ENCODE results near the gene HDAC11. TPM values are rescaled to one million over a fixed set of nuclear protein-coding genes. Genes with fewer than 3 reads are reported as not detected.

HDAC11 gene
- total and polyA plus RNA-seq, 2 of the 4 experiments (the other 2 are of a cell fraction): 9.1 to 11.4 TPM

DNA sequence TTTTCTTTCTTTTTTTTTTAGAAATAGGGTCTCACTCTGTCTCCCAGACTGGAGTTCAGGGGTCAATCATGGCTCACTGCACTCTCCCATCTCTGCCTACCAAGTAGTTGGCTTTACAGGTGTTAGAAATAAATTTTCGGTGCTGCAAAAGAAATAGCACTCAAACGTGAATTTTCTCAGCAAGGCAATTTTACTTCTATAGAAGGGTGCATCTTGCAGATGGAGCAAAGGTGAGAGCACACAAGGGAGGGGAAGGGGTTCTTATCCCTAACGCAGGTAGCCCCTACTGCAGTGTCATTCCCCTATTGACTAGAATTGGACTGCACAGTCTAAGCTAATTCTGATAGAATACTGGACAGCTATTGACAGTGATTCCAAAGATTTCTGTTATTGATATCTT, 62.0 kb downstream of the HDAC11 start:
- POLR2A ChIA-PET (ENCODE audit: unreplicated experiment): no interaction called here

More for the DNA sequence above, 62.0 kb downstream of the HDAC11 start:
- Histone ChIP-seq H2BK5ac (ENCODE audit: low read depth, low read length, poor library complexity, severe bottlenecking) (no peak overlapping the region), H3K9me3 (ENCODE audit: control insufficient read depth, insufficient read depth, low read length) (0 out of 2 replicates have a peak, but pooled peaks cover 3% of the 10 kb centered on the region), H4K91ac (ENCODE audit: insufficient read depth, low read depth, low read length) (no peak overlapping the region), H3K27me3 (ENCODE audit: control insufficient read depth, insufficient read depth, low read length) (no peaks in the 10 kb centered on the region), H3K4me1 (ENCODE audit: control insufficient read depth, insufficient read depth, low read length) (peaks cover 35% of the 10 kb centered on the region), H4K20me1 (ENCODE audit: insufficient read depth, low read length) (no peaks in the 10 kb centered on the region), H3K4me2 (ENCODE audit: low read depth, low read length) (no peak overlapping the region), H3K56ac (ENCODE audit: extremely low read depth, insufficient read depth, low read length) (no peak overlapping the region), H3K27ac (ENCODE audit: insufficient read depth, low read length) (no peak overlapping the region), H3K4ac (ENCODE audit: low read depth, low read length) (no peak overlapping the region), H2BK20ac (ENCODE audit: low read depth, low read length) (no peak overlapping the region), H3K23ac (ENCODE audit: low read depth, low read length) (no peak overlapping the region), H4K5ac (ENCODE audit: low read depth, low read length) (no peak overlapping the region), H3K9me1 (ENCODE audit: insufficient read depth, low read length) (peaks cover 30% of the 10 kb centered on the region), H3K18ac (ENCODE audit: low read depth, low read length) (no peak overlapping the region), H3K36me3 (ENCODE audit: control insufficient read depth, insufficient read depth, low read length) (no peaks in the 10 kb centered on the region), H3K14ac (replicated peaks; ENCODE audit: low read depth, low read length) (no peak overlapping the region), H2AK9ac (replicated peaks; ENCODE audit: low read depth, low read length, poor library complexity) (no peak overlapping the region), H3K9ac (ENCODE audit: low read depth, low read length) (no peak overlapping the region), H2BK120ac (ENCODE audit: low read depth, low read length) (no peak overlapping the region), H2AK5ac (ENCODE audit: low read depth, low read length) (no peak overlapping the region), H2AFZ (replicated peaks; ENCODE audit: low read length, poor library complexity) (no peak overlapping the region), H2BK15ac (ENCODE audit: low read depth, low read length) (no peak overlapping the region), H3K79me1 (ENCODE audit: low read depth in 1 of 2, low read length in 2 of 2) (no peaks in the 10 kb centered on the region), H4K8ac (ENCODE audit: low read depth in 2 of 2, low read length in 2 of 2) (no peak overlapping the region), H3K4me3 (ENCODE audit: insufficient read depth, low read depth, low read length) (no peak overlapping the region)
- DNase-seq: no peak
- no TSS peak for BruUV-seq (replicated peaks)
- TF ChIP-seq BHLHE40 (IDR thresholded peaks at IDR 0.05; ENCODE audit: low read depth, low read length) (no peak), POLR2A (IDR thresholded peaks at IDR 0.05; ENCODE audit: low read depth, low read length) (no peak), MXI1 (IDR thresholded peaks at IDR 0.05; ENCODE audit: borderline replicate concordance, low read depth, low read length) (no peak), MAFK (IDR thresholded peaks at IDR 0.05; ENCODE audit: low read depth, low read length) (no peak)
- TF ChIP-seq, protein P1, sequence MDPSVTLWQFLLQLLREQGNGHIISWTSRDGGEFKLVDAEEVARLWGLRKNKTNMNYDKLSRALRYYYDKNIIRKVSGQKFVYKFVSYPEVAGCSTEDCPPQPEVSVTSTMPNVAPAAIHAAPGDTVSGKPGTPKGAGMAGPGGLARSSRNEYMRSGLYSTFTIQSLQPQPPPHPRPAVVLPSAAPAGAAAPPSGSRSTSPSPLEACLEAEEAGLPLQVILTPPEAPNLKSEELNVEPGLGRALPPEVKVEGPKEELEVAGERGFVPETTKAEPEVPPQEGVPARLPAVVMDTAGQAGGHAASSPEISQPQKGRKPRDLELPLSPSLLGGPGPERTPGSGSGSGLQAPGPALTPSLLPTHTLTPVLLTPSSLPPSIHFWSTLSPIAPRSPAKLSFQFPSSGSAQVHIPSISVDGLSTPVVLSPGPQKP (IDR thresholded peaks at IDR 0.05; ENCODE audit: borderline replicate concordance, low read depth, low read length): no peak
- TF ChIP-seq, protein P2, sequence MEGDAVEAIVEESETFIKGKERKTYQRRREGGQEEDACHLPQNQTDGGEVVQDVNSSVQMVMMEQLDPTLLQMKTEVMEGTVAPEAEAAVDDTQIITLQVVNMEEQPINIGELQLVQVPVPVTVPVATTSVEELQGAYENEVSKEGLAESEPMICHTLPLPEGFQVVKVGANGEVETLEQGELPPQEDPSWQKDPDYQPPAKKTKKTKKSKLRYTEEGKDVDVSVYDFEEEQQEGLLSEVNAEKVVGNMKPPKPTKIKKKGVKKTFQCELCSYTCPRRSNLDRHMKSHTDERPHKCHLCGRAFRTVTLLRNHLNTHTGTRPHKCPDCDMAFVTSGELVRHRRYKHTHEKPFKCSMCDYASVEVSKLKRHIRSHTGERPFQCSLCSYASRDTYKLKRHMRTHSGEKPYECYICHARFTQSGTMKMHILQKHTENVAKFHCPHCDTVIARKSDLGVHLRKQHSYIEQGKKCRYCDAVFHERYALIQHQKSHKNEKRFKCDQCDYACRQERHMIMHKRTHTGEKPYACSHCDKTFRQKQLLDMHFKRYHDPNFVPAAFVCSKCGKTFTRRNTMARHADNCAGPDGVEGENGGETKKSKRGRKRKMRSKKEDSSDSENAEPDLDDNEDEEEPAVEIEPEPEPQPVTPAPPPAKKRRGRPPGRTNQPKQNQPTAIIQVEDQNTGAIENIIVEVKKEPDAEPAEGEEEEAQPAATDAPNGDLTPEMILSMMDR (conservative IDR thresholded peaks at IDR 0.05; ENCODE audit: low read depth, low read length): no peak
- in situ Hi-C loops (cut with MboI; ENCODE audit: low sequenced_read_pairs) (no loop called here), intact Hi-C loops (cut with micrococcal nuclease) (no loop called here), dilution Hi-C loops (cut with HindIII; ENCODE audit: low sequenced_read_pairs, unreplicated experiment) (no loop called here)
- ATAC-seq (ENCODE audit: low read depth): no peak
- CTCF ChIA-PET: interaction anchor here (0.6 kb wide), 1 partner anchor 20 kb away, joined by 3 read pairs; no protein-coding TSS in a partner anchor
- WGBS, 2 experiments (ENCODE audit: extremely low coverage in 2 of 2, insufficient read length in 1 of 2): no CpG with 5 or more reads among the region's 3 CpGs

All from IMR-90 (cell line).